Stimulated activated CD4-positive, alpha-beta T cell treated with anti-CD3 and anti-CD28 coated beads, Interleukin-2, amount 100 ng/mL, for 24 hours (primary cell): ENCODE data around the gene MAPK9.

ENCODE experiments used
- DNase-seq, 2 donors: peaks; one replicate each; pipeline ENCODE4 v3.0.0-alpha.2; 2020

MAPK9 gene

DNA sequence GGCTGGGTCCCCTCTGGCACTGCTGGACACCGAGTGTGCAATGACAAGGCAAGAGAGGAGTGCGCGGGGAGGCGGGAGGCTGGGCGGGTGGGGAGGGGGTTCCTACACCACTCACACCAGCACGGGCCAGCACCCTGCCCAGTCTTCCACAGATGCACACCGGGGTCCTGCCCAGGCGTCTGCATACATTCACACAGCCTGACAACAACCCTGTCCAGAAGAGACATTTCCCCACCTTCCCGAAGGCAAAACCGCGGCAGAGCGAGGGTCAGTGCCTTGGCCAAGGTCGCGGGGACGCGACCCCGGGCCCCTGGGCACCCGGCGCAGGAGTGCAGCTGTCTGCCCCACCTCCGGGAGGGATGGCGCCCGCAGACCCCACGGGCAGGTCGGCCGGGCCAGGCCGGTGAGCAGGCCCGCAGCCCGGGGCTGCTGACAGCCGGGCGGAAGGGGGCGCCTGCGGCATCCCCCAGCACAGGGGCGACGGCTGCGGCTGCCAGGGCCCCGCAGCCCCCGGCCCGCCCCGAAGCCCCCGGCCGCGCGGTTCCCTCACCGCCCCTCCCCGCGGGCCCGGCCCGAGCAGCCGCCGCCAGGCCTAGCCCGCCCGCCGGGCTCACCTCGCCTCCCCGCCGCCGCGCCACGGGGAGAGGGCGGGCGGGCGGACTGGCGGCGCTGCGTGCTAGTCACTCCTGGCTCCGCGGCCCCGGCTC is 496 bp downstream of the MAPK9 start:
- peak; percentile 26 to 40 for DNase-seq

DNA sequence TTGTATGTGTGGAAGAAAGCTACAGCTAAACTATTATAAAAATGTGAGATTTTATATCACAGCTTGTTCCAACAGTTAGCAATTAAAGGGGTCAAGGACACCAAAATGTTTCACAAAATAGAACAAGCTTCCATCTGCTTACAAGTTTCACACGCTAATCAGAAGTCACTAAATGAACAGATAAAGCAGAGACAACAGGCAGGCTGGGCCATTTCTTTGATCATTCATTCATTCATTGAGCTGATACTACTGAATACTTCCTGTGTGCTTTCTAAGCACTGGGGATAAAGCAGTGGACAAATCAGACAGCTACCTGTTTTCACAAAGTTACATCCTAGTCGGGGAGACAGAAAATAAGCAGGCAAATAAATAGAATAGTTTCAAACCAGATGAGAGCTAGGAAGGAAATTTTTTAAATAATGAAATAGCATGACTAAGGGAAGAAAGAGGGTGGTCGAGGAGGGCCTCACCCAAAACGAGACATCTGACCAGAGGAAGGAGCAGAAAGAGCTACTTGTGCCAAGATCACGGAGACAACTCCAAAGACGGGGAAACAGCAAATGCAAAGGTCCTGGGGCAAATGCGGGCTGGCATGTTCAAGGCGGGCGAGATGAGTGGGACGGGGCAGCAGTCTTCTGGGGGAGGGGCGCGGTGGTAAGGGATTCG is 1.2 kb downstream of the MAPK9 start:
- DNase-seq: no peak

DNA sequence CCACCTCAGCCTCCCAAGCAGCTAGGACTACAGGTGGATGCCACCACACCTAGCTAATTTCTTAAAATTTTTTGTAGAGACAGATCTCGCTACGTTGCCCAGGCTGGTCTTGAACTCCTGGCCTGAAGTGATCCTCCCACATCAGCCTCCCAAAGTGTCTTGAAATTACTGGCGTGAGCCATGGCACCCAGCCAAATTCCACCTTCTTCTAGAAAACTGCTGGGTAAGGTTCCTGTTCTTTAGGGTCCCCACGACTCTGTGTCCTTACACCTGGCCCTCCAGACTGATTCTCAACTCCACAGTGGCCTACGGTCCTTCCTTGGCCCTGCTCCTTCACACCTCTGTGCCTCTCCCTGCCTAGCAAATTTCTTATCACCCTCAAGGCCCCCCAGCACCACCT is 1.9 kb downstream of the MAPK9 start:
- no peak for DNase-seq

- DNase-seq: no peak
Observed at GRCh38 chr5:180289433-180289832, 2.5 kb downstream of the MAPK9 start.

GRCh38 chr5:180287868-180288267 is 4.0 kb downstream of the MAPK9 start:
- no peak for DNase-seq

DNA sequence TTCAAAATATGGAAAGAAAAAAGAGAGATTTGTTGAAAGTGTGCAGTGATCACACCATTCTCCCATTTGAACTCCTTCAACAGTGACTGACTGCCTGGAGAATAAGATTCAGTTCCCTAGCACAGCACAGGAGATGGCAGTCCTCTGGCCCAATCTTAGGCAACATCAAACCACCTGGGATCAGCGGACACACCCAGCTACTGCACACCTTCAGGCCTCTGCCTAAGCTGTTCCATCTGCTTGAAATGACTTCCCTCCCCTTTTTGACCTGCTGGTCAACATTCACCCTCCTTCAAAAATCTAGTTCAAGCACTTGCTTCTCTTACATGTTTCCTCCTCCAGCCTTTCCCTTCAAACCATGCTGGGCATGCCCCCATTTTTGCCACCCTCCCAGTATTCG is 4.5 kb downstream of the MAPK9 start:
- DNase-seq: no peak

DNA sequence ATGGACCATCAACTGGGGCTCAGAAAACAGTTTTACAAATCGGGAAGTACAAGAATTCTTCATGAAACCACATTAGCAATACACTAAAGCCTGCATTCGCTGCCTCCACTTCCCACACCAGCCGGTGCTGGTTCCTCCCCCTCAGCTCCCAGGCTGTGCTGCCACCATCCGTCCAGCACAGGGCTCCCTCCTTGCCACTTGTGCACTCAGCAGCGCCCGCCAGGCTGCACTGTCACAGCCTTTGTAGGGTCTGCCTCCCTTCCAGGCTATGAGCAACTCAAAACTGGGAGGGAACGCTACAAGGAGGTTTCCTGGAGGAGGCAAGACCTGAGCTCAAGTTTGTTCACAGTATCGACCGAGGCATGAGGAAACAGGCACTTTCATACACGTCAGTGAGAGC is 7.7 kb downstream of the MAPK9 start:
- no peak for DNase-seq

GRCh38 chr5:180283026-180283615 is 8.8 kb downstream of the MAPK9 start:
- no peak for DNase-seq

DNA sequence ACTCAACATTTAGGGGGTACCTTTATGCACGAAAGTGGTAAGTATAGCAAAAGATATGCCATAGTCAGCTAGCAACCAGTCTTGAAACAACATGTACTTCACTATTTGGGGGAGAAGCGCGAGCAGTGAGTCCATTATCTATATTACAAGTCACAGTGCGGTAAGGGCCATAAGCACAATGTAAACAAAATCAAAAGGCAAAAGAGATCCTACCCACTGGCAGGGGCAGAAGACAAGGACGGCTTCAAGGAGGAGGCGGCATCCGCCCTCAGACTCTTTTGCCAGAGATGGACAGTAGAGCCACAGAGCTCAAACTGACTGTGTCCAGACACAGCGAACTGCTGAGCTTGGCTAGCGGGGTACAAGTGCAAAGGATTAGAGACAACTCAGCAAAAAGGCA is 9.6 kb downstream of the MAPK9 start:
- DNase-seq: no peak

DNA sequence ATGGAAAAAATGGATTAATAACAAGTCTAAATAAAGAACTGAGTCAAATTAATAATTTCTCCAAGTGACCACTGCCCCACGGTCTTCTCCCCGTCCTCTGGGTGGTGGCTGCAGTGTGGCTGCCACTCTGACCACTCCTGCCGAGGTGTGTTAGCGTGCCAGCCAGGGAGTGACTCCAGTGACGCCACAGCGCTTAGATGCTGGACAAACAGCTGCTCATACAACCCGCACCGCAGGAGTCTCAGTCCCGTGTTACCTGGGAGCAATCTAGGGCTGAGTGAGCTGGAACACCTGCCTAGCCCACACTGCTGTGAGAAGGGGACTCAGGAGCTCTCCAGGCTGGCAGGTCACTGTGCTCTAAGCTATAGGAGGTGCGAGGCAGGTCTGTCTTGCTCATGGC is 10.2 kb downstream of the MAPK9 start:
- no peak for DNase-seq

DNA sequence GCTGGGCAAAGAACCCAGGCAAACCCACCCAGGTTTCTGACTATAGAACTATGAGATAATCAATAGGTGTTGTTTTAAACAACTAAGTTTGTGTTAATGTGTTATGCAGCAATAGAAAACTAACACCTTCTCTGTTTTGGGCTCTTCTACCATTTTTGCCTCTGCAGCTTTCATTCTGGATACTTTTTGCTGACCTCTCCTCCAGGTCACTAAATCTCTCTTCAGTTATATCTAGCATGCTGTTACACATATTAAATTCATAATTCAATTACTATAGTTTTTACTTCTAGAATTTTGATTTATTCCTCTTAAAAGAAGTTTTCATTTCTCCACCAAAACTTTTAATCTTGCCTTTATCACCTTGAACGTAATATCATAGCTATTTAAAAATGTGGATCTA is 17.2 kb downstream of the MAPK9 start:
- DNase-seq: no peak

- DNase-seq: no peak
Observed at GRCh38 chr5:180271221-180271620, 20.7 kb downstream of the MAPK9 start.

DNA sequence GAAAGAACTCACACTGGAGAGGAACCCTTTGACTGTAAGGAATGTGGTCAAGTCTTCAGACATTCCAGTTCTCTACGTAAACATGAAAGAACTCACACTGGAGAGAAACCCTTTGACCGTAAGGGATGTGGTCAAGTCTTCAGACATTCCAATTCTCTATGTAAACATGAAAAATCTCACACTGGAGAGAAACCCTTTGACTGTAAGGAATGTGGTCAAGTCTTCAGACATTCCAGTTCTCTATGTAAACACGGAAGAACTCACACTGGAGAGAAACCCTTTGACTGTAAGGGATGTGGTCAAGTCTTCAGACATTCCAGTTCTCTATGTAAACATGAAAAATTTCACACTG is 32.6 kb downstream of the MAPK9 start:
- DNase-seq: no peak

DNA sequence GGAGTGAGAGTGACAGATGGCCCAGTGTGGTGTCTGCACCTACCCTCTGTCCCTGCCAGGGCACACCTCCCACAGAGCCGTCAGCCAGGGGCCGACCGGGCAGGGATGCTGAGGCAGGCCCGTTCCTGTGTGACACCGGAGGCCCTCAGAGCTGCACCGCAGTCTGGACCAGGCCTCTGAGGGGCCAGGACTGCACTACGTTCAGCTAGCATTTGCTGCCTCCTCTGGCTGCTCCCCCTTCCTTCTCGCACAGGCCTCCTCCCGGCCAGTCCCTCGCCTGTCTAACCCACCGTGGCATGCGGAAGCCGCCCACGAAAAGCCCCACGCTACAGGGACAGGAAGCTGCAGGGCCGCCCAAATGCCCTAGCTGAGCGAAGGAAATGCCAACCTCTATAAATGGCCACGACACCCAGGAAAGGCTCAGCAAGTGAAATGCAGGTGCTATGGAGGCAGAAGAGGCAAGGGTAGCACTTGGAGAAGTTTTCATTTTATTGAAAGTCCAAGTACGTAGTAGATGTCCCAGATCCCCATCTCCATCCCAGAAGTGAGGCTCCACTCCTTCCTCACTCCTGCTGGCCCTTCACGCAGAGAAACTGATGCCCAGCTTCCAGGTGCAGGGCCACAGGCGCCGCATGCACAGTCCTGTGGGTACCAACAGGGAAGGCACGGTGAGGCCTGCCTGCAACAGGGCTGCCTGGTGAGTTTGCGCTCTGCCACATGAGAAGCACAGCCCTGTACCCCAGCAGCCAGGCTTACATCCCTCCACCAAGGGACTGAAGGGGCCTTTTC is 38.7 kb downstream of the MAPK9 start:
- no peak for DNase-seq

DNA sequence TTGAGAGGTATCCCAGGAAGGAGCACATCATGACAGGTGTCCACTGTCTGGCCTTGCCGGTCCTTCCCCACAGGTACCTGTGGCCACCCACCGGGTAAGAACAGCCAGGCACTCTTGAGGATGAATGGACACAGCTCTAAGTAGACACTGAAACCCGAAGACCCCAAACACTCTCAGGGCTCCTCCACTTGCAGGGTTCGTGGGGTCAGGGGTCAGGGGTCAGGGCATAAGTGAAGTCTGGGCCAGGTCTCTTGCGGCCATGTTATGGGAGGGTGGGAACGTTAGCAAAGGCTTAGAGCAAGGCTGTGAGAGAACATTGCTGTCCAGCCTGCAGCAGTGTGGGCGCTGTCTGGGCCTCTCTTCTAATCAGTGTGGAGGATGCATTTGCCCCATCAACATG is 40.0 kb downstream of the MAPK9 start:
- no peak for DNase-seq

DNA sequence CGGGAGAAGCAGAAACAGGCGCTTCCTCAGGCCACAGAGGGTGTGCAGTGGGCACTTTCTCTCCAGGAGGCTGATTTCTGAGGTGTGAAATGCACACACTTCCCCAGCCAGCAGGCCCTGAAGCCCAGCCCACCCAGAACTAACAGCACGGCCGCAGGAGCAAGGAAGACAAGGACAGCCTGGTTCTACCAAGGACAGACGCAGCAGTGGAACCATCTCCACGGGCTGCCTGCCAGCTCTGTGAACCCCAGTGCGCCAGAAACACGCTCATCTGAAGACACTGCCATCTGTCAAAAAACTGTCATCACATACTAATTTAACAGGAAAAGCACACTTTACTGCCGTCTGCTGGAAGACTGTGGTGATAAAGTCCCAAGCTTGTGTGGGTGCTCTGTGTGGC is 40.7 kb downstream of the MAPK9 start:
- no peak for DNase-seq

DNA sequence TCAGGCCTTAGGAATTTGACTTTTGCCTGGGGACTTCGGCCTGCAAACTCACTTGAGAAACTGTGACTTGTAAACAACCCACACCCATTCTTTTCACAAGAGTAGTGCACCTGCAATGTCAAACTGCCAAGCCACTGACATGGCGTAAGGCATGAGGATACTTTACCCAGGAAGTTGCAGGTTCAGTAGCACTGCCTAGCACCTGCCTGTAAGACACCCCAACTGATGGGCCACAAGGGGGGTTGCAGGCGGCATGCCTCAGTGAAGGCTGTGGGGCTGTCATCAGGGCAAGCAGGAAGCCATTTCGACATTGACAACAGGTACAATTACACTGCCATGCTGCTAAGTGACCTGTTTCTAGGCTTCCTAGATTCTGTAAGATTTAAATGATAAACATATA is 41.6 kb downstream of the MAPK9 start:
- DNase-seq: no peak

DNA sequence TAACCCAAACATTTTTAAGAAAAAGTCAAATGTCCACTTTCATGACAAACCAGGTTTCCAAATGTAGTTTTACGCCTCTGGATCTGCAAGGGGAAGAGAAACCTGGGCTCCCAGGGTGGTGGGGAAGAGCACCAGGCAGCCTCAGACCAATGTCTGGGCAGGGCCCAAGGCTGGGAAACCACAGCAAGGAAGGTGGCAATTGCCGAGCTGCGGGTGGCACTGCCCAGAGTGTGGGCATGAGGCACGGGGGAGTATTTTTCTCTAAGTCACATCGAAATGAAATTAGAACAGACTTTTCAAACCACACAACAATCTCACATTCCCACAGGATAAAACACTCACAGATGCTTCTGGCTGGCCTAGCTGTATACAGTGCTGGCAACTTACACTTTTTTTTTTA is 50.3 kb downstream of the MAPK9 start:
- DNase-seq: no peak

- DNase-seq: no peak
Observed at GRCh38 chr5:180238631-180239030, 53.3 kb downstream of the MAPK9 start.

DNA sequence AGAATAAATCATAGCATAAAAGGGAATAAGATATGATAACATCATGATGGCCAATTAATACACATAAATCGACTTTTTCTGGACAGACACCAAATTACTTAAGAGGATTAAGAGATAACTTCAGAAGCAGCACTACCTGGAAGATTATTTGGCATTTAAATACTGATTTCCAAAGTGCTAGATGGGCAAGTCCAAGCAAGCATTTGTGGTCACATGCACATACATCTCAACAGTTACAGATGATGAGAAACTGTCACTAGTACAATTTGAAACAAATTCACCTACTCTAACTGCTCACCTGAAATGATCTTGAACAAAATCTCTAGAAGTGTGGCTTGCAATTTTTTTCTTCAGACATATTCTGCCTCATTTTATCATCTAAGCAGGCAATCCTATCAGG is 56.0 kb downstream of the MAPK9 start:
- no peak for DNase-seq

GRCh38 chr5:180235077-180235476 is 56.8 kb downstream of the MAPK9 start:
- DNase-seq: no peak

DNA sequence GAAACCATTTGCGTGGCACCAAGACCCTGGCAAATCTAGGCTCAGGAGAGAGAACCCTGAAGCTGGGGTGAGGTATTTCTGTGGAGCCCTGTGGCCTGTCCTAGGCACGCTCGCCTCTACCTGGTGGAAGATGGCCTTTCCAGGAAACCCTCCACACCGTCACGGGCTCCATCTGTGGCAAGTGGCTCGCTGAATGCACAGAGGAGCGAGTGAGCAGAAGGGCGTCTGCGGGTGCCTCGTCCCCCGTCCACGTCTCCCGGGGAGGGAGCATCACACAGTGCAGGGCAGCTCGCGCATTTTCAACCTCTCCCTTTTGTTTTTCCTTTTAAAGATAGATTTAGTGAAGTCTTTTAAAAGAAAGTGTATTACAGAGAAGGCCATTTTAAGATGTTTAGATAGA is 57.6 kb downstream of the MAPK9 start:
- no peak for DNase-seq

- DNase-seq: no peak
Observed at GRCh38 chr5:180233729-180234128, 58.2 kb downstream of the MAPK9 start.

DNA sequence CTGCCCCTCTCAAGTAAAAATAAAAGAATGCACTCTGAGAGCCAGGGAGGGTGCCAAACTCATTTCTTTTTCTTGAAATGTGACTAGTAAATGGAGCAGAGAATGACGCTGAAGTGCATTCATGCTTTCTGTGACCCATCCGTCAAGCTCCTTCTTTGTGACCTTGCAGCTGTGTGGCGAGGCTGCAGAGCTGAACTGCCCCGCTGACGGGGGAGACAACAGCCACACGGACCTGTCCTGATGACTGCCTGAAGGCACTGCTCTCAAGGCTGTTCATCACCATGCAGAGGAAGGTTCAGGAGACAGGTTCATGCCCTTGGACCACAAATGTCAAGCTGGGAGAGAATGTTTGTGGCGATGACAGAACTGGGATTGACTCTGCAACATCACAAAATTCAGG is 61.9 kb downstream of the MAPK9 start:
- no peak for DNase-seq
